ENCODE data around the gene PUSL1. TPM values are rescaled to one million over a fixed set of nuclear protein-coding genes. Genes with fewer than 3 reads are reported as not detected.

The PUSL1 gene
- total and polyA plus RNA-seq, 2 of the 13 experiments (the other 11 are each of a cell fraction or from before 2014, with no cell fraction given) = 8.3 to 22.2 TPM

GRCh38 chr1:1324524-1325287 is 16.3 kb downstream of the PUSL1 start, which contains the start of the genes CPTP and INTS11 (continued):
- peak; percentile 83 for TF ChIP-seq UBTF (CRISPR knock-in tag; IDR thresholded peaks at IDR 0.05)
- no peak for TF ChIP-seq CBX1 (IDR thresholded peaks at IDR 0.05; ENCODE audit: low read depth)
- TF ChIP-seq TEAD2 (CRISPR knock-in tag; IDR thresholded peaks at IDR 0.05) = no peak
- peak; percentile 45; the same call in 1 of the 2 replicates for TF ChIP-seq HES4 (CRISPR knock-in tag; IDR thresholded peaks at IDR 0.05; ENCODE audit: borderline replicate concordance)
- peak; percentile 47 for TF ChIP-seq TFDP2 (CRISPR knock-in tag; IDR thresholded peaks at IDR 0.05)
- no peak for TF ChIP-seq PAF1 (CRISPR knock-in tag; IDR thresholded peaks at IDR 0.05)
- TF ChIP-seq ZNF543 (CRISPR knock-in tag; IDR thresholded peaks at IDR 0.05) = no peak
- 0 out of 2 replicates have a peak, but pooled peaks have one; percentile 32 for TF ChIP-seq ZNF709 (CRISPR knock-in tag; IDR thresholded peaks at IDR 0.05)
- no peak; the same call in 1 of the 2 replicates for TF ChIP-seq BRD4 (CRISPR knock-in tag; IDR thresholded peaks at IDR 0.05)
- TF ChIP-seq ZNF788 (CRISPR knock-in tag; IDR thresholded peaks at IDR 0.05; ENCODE audit: borderline replicate concordance) = peak; percentile 83; the same call in 1 of the 2 replicates
- no peak for TF ChIP-seq ZNF644 (CRISPR knock-in tag; IDR thresholded peaks at IDR 0.05; ENCODE audit: low read depth)
- TF ChIP-seq ZNF281 (CRISPR knock-in tag; IDR thresholded peaks at IDR 0.05; ENCODE audit: borderline replicate concordance) = no peak
- no peak for TF ChIP-seq ATF6 (CRISPR knock-in tag; conservative IDR thresholded peaks at IDR 0.05)
- TF ChIP-seq ZC3H4 (CRISPR knock-in tag; IDR thresholded peaks at IDR 0.05; ENCODE audit: borderline replicate concordance) = no peak
- TF ChIP-seq ARNT2 (CRISPR knock-in tag; IDR thresholded peaks at IDR 0.05; ENCODE audit: low read depth) = peak; percentile 25; the same call in 1 of the 2 replicates
- TF ChIP-seq ZNF747 (CRISPR knock-in tag; IDR thresholded peaks at IDR 0.05; ENCODE audit: borderline replicate concordance) = peak; percentile 93
- no peak for TF ChIP-seq ZNF83 (CRISPR knock-in tag; IDR thresholded peaks at IDR 0.05; ENCODE audit: borderline replicate concordance)
- TF ChIP-seq ZSCAN29 (CRISPR knock-in tag; conservative IDR thresholded peaks at IDR 0.05) = no peak
- TF ChIP-seq KMT2A (CRISPR knock-in tag; IDR thresholded peaks at IDR 0.05) = peak; percentile 60; the same call in 1 of the 2 replicates
- TF ChIP-seq ZMYM4 (CRISPR knock-in tag; IDR thresholded peaks at IDR 0.05) = peak; percentile 28; the same call in 1 of the 2 replicates
- no peak for TF ChIP-seq FOXM1 (CRISPR knock-in tag; IDR thresholded peaks at IDR 0.05)
- peak; percentile 64 for TF ChIP-seq TAF1 (CRISPR knock-in tag; IDR thresholded peaks at IDR 0.05)

All from HepG2 (cell line).